ACHN (cell line): ENCODE measurements around the gene COQ8B.
"Not testable (repeated sequence)": the region's sequence is repeated elsewhere in the genome, so short reads cannot be mapped to it uniquely, and the experiment has no call there.

Experiments used
- DNase-seq: peaks from one replicate; pipeline ENCODE4 v3.0.0-alpha.2; 2015
- in situ Hi-C: cut with HindIII; loops from 2 replicates; pipeline ENCODE4 v1.10.0; 2017; ENCODE audit warnings: low sequenced_read_pairs, low pct_ligation_motif_present, low pct_unique_long_range_greater_than_20kb

The COQ8B gene

DNA sequence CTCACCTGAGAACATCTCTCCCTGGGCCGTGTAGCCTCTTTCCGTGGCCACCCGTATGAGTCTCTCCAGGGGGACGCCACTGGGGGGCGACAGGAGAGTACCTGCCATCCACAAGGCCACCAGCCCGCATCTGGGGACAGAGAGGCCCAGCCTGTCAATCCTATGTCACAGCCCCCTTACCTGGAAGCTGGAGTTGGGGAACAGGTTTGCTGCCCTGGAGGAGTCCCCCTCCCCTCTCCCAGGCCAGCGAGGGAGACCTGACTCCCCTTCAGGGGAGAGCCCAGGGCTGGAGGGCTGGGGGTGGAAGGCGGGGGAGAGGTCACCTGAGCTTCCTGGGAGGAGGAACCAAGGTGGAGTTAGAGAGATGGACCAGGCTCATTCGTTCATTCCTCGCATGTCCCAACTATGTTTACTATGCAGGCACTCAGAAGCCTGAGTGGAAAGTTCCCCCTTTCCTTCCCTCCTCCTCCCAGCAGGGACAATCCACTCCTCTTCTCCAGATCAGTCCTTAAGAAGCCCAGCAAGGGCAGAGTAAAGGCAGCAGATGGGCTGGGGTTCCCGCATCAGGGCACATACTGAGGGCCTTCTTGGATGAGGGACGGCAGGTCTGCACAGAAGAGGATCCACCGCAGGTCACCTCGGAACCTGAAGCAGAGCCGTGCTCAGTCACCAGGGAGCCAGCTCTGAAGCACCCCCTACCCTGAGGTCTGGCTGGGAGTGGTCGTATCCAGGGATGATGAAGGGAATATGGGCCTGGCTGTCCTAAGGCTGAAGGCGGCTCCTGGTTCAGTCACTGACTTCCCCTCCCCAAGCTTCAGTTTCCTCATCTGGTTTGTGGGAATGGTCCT, 28.1 kb upstream of the COQ8B start:
- DNase-seq: no peak

DNA sequence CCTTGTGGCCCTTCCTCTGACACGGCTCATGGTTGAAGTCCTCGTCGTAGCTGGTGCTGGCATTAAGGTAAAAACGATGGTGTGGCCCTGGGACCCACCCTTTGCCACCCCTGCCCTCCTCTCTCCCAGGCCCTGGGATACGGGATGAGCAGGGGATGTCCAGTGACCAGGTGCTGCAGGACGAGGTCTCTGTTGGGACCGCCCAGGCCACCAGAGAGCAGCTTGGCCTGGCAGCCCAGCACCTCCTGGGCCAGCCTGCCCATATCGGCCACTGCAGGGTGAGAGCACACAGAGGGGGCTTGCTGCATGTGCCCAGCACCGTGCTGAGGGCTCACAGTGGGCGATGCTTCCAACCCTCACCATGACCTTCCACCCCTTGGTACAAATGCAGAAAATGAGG, 27.2 kb upstream of the COQ8B start:
- in situ Hi-C loops: no loop called here
- DNase-seq: no peak

More for the DNA sequence above, 28.1 kb upstream of the COQ8B start:
- in situ Hi-C loops: no loop called here

DNA sequence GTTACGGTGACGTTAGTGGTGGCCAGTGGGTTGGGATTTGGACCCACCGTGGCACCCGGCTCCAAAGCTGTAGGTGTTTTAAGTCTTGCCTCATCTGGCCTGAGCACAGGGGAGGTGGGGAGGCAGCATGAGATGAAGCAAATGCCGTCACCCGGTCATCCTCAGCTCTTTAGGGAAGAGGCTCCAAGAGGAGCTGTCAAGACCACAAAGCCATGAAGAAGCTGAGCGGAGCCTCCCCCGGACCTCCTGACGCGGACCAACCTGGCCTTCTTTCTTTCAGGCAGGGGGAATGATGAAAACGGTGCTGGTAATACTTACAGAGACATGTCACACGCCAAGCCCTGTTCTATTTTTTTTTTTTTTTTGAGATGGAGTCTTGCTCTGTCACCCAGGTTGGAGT, 26.2 kb upstream of the COQ8B start:
- in situ Hi-C loops: no loop called here
- DNase-seq: no peak

DNA sequence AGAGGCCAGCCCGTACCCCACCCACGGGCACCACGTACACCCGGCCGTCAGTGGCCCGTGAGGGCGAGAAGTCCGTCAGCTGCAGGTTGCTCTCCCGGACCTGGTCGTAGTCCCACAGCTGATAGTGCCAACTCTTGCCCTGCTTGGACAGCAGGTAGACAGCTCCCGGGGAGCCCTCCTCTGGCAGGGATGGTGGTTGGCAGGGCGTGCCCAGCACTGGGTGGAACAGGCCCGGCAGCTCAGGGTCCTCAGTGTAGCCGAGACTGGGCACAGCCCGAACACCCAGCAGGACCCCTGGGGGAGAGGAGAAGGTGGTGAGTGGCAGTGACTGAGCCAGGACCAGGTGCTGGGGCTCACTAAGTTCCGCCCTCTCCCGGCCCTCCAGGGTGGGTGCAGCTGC, 25.8 kb upstream of the COQ8B start:
- no peak for DNase-seq
- in situ Hi-C loops: no loop called here

DNA sequence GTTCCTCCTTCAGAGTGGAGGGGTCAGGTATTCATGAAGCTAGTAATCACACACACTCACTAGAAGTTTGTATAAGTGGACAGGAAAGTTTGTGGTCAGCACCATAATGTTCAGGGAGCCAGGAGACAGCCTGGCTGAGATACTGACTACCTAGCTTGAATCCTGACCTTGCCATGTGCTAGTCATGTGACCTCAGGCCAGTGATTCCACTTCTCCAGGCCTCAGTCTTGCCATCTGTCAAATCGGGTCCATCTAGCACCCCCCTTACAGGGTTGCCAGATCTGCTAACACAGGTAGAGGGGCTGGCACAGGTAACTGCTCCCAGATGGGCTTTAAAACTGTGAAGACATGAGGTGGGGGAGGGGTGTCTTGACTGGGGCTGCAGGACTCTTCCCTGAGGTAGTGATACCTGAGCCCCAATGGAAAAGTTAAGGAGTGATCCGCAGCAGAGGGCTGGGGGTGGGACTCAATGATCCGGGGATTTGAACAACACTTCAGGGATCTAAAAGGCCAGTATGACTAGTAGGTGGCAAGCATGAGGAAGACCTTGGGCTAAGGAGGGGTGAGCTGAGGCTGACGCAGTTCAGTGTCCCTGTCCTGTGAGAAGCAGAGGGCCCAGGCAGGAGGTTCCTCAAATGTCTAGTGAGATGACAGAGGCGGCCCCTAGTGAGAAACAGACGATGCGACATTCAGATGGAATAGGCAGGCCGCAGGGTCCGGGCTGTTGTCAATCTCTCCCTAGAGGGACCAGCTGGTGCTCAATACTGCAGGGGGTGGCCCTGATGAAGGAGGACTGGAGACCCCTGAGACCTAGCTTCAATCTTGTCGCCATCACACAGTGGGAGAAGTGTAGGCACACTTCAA, 25.1 kb upstream of the COQ8B start:
- in situ Hi-C loops: no loop called here
- DNase-seq: no peak

DNA sequence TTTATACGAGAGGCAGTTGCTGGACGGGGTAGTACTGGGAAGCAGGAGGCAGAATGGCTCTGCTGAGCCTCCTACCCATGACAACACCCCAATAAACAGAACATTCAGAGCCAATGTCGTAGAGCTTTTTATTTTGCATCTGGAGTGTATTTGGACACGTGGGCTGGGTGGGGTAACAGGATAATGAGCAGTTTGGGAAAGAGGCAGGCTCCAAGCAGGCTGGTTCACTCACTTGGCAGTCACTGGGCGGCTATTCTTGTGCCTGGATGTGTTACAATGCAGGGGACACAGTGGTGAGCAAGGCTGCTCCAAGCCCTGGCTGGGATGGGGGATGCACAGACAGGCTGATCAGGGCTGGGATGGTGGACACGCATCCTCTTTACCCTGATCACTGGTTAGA, 24.1 kb upstream of the COQ8B start:
- in situ Hi-C loops: no loop called here
- DNase-seq: no peak

DNA sequence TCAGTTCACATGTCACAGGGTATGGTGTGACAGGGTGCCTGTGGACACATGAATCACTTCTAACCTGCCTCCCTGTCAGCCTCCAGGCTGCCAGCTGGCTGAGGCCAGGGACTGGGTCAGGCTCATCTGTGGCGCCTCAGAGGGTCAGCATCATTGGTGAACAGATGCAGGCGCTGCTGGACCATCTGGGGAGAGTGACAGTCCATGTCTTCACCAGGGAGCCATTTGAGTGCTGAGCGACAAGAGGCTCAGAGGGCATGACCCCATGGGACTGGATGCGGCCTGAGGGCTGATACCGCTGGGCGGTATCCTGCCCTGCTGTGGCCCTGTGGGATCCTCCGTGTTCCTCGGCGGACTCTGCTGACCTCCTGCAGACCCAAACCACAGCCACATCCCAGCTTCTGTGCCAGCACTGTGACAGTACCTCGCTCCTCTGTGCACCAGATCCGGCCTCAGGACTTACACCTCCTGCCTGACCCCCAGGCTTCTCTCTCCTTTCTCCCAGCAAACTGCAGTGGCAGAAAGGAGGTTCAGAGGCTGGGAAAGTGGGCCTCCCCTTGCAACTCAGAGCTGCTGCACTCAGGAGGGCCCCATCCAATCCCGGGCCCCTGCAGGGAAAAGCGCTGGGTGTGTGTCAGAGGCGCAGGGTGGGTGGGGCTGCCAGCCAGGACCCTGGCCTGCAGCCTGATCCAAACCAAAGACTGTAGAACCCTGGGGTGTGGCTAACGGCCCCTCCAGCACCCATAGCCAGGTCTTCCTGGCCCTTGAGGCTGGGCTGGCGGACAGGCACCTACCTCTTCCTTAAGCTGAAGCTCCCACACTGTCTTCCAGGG, 23.4 kb upstream of the COQ8B start:
- no peak for DNase-seq
- in situ Hi-C loops: no loop called here

DNA sequence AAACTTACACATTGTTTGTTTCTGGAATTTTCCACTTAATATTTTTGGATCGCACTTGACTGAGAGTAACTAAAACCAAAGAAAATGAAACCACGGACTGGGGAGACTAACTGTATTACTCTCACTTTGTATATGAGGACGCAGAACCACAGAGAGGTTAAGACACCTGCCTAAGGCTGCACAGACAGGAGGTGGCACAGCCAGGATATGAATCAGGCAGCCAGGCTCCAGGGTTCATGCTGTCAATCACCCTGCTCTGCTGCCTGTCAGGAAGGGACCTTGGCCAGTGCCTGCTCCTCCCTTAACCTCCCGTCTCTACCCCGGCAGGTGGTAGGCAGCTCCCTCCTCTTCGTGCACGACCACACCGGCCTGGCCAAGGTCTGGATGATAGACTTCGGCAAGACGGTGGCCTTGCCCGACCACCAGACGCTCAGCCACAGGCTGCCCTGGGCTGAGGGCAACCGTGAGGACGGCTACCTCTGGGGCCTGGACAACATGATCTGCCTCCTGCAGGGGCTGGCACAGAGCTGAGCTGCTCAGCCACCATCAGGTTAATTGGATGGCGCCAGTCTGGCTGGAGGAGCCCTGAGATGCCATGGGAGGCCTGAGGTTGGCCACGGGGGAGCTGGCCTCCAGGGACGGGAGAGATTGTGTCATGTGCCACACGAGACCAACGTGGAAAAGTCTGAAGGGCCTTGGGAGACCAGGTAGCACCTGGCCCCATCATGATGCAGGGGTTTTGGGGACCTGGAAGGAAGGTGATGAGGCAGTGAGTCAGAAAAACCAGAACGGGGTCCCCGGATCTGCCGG, 22.5 kb upstream of the COQ8B start:
- in situ Hi-C loops: no loop called here
- no peak for DNase-seq

DNA sequence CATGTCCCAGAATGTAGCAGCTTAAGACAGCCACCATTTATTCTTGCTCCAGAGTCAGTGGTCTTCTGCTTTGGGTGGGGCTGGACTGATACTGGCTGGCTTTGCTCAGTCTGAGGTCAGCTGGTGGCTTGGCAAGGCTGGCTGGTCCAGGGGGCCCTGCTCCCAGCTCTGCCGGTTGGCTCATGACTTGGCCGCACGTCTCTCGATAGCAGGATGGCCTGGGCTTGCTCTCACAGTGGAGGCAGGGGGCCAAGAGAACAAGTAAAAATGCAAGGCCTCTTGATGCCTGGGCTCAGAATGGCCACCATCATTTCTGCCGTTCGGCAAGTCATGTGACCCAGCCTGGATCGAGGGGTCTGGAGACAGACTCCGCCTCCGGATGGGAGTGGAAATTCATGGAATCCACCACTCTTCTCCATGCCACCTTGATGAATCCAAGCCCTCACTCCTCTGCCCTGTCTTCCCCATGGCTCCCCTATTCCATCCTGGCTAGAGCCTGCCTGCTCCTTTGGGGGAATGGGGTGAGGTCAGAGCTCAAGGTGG, 20.5 kb upstream of the COQ8B start:
- no peak for DNase-seq
- in situ Hi-C loops: no loop called here

DNA sequence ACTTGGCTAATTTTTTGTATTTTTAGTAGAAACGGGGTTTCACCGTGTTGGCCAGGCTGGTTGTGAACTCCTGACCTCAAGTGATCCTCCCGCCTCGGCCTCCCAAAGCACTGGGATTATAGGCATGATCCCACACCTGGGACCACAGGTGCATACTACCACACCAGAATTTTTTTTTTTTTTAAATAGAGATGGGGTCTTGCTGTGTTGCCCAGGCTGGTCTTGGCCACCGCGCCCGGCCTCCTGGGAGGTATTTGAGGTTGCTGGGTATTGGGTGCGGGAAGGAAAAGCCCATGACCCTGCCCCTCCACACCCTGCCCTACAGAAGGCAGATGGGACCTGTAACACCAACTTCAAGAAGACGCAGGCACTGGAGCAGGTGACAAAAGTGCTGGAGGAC, 20.0 kb upstream of the COQ8B start:
- in situ Hi-C loops: no loop called here
- DNase-seq: no peak

DNA sequence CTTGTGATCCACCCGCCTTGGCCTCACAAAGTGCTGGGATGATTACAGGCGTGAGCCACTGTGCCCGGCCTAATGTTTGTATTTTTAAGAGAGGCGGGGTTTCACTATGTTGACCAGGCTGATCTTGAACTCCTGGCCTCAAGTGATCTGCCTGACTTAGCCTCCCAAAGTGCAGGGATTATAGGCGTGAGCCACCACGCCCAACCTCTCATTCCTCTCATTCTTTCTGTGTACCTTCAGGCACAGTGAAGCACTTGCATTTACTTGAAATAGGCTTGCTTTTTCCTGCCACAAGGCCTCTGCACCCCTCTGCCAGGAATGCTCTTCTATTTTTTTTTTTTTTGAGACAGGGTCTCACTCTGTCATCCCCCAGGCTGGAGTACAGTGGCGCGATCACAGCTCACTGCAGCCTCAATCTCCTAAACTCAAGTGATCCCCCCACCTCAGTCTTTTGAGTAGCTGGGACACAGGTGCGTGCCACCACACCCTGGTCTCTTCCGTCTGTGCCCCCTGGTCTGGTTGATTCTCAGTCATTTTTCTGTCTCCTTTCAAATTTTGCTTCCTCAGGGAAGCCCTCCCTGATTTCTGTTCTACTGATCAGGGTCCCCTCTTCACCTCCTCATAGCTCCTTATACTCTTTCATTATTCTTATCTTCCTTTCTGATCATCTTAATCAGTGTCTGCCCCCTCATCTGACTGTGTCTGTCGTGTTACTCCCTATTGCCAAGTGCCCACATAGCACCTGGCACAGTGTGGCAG, 18.5 kb upstream of the COQ8B start:
- in situ Hi-C loops: no loop called here
- no peak for DNase-seq

DNA sequence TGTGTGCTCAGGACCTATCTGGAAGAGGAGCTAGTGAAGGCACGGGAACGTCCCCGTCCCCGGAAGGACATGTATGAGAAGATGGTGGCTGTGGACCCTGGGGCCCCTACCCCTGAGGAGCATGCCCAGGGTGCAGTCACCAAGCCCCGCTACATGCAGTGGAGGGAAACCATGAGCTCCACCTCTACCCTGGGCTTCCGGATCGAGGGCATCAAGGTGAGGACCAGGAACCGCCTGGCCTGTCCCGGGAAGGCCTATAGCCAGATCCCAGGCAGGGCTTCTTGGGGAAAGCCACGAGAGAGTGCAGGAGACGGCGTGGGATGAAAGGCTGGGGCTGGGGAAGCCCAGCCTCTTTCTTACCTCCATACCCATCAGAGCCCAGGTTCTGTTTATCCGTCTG, 16.5 kb upstream of the COQ8B start:
- no peak for DNase-seq
- in situ Hi-C loops: no loop called here

DNA sequence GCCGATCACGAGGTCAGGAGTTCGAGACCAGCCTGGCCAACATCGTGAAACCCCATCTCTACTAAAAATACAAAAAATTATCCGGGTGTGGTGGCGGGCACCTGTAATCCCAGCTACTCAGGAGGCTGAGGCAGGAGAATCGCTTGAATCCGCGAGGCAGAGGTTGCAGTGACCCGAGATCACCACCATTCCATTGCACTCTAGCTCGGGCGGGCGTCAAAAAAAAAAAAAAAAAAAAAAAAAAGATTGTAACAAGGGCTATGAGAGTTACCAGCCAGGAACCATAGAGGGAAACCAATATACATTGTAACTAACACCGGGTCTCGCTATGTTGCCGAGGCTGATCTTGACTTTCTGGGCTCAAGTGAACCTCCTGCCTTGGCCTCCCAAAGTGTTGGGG, 15.6 kb upstream of the COQ8B start:
- DNase-seq, in situ Hi-C loops: not testable (repeated sequence)

DNA sequence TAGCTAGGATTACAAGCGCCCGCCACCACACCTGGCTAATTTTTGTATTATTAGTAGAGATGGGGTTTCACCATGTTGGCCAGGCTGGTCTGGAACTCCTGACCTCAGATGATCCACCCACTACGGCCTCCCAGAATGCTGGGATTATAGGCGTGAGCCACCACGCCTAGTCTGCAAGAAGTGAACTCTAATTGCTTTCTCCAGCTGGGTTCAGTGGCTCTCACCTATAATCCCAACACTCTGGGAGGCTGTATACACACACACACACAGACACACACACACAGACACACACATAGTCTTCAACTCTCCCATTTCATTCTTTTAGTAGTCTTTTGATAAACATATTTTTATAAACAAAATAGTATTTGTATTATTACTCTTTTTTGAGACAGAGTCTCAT, 13.4 kb upstream of the COQ8B start:
- DNase-seq, in situ Hi-C loops: not testable (repeated sequence)

DNA sequence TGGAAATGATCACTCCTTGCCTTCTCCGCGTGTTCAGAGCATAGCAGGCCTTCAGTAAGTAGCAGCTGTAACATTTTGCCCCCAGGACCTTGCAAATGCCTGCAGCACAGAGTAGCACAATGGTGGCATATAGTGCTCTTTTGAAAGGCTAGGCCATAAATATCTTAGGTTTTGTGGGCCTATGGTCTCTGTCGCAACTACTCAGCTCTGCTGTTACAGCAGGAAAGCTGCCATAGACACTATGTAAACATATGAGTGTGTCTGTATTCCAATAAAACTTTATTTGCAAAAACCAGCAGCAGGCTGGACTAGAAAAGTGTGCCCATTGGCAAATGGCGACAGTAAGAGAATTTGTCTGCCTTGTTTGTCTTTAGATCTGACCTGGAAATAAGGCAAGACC, 9.6 kb upstream of the COQ8B start:
- in situ Hi-C loops: no loop called here
- DNase-seq: no peak

DNA sequence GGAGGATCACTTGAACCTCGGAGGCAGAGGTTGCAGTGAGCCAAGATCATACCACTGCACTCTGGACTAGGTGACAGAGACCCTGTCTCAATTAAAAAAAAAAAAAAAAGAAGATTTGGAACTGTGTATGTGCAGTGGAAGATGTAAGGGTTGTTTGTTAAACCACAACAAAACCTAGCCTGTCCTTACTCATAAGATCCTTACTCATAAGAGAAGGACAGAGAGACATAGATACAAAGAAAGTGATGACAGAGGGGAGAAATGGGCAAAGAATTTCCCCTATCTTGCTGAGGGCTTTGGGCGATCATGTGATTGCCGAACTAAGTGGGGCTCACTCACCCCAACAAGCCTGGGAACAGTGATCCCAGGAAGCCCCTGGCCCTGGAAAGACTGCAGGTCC, 8.2 kb upstream of the COQ8B start:
- in situ Hi-C loops: no loop called here
- no peak for DNase-seq

DNA sequence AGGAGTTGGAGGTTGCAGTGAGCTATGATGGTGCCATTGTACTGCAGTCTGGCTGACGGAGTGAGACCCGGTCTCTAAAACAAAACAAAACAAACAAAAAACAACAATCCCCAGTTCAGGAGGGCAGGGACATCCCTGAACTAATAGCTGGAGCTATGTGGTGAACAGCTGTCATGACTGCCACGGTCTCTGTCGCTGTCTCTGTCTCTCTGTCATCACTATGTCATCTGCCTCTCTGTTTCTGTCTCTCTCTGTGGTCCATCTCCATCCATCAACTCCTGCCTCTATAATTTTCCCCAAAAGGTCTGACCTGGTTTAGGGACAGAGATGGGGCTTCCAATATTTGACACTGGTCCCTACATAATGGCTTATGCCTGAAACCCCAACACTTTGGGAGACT, 7.6 kb upstream of the COQ8B start:
- in situ Hi-C loops: no loop called here
- DNase-seq: no peak
